NCI-H2107 treated with DMSO at 0.1 percent for 48 hours (cell line): Measurements from ENCODE around the gene APOBR.
A peak's percentile ranks its signal among the peaks of the same experiment; 100 is the strongest.
"Not testable (repeated sequence)": the region's sequence is repeated elsewhere in the genome, so short reads cannot be mapped to it uniquely, and the experiment has no call there.

ENCODE experiments used
- DNase-seq: peaks from one replicate; lab custom pipeline; 2025; ENCODE audit not compliant: unreplicated experiment; lab: John Stamatoyannopoulos, UW

The APOBR gene

GRCh38 chr16:28527100-28527785 is 32.8 kb downstream of the APOBR start:
- DNase-seq: not testable (repeated sequence)

GRCh38 chr16:28527985-28528384 is 33.5 kb downstream of the APOBR start:
- DNase-seq: no peak

GRCh38 chr16:28528463-28528867 is 34.0 kb downstream of the APOBR start:
- DNase-seq: peak; percentile 20

- DNase-seq: no peak
Observed at GRCh38 chr16:28529124-28529523, 34.7 kb downstream of the APOBR start.

GRCh38 chr16:28531777-28532744 is 37.6 kb downstream of the APOBR start:
- DNase-seq: no peak

- no peak for DNase-seq
Observed at GRCh38 chr16:28532940-28533647, 38.7 kb downstream of the APOBR start.

- DNase-seq: no peak
Observed at GRCh38 chr16:28534542-28535373, 40.3 kb downstream of the APOBR start.

- no peak for DNase-seq
Observed at GRCh38 chr16:28537076-28537475, 42.6 kb downstream of the APOBR start.

- no peak for DNase-seq
Observed at GRCh38 chr16:28537964-28538732, 43.7 kb downstream of the APOBR start.

- peak; percentile 15 for DNase-seq
Observed at GRCh38 chr16:28538733-28539596, 44.5 kb downstream of the APOBR start, which contains the start of gene NUPR1. TSS of gene NUPR1 (minus strand) at chr16:28538974. CDS start at chr16:28538907, 67 bp downstream.

- no peak for DNase-seq
Observed at GRCh38 chr16:28540346-28540745, 45.9 kb downstream of the APOBR start.

GRCh38 chr16:28542646-28543045 is 48.2 kb downstream of the APOBR start:
- no peak for DNase-seq

- peak; percentile 55 for DNase-seq
Observed at GRCh38 chr16:28543072-28543471, 48.6 kb downstream of the APOBR start.

- no peak for DNase-seq
Observed at GRCh38 chr16:28544998-28545397, 50.6 kb downstream of the APOBR start.

GRCh38 chr16:28545964-28546363 is 51.5 kb downstream of the APOBR start:
- DNase-seq: not testable (repeated sequence)

GRCh38 chr16:28546626-28547025 is 52.2 kb downstream of the APOBR start:
- DNase-seq: no peak

GRCh38 chr16:28548306-28548802 is 53.9 kb downstream of the APOBR start:
- DNase-seq: no peak
